Measurements from ENCODE around the gene CLBA1.

The CLBA1 gene

GRCh38 chr14:105005929-105006830 is 20.6 kb downstream of the CLBA1 start:
- no peak for DNase-seq

GRCh38 chr14:105006831-105007592 is 21.4 kb downstream of the CLBA1 start:
- no peak for DNase-seq

- DNase-seq, result no peak
Observed at GRCh38 chr14:105007593-105008264, 22.1 kb downstream of the CLBA1 start.

- no peak for DNase-seq
Observed at GRCh38 chr14:105010106-105010505, 24.5 kb downstream of the CLBA1 start.

GRCh38 chr14:105010891-105011291 is 25.3 kb downstream of the CLBA1 start:
- no peak for DNase-seq

GRCh38 chr14:105011312-105011990 is 25.9 kb downstream of the CLBA1 start:
- no peak for DNase-seq

- no peak for DNase-seq
Observed at GRCh38 chr14:105012171-105012985, 26.8 kb downstream of the CLBA1 start.

- DNase-seq, result no peak
Observed at GRCh38 chr14:105013150-105013785, 27.7 kb downstream of the CLBA1 start.

- no peak for DNase-seq
Observed at GRCh38 chr14:105014032-105014431, 28.4 kb downstream of the CLBA1 start.

- no peak for DNase-seq
Observed at GRCh38 chr14:105014631-105015030, 29.0 kb downstream of the CLBA1 start.

- no peak for DNase-seq
Observed at GRCh38 chr14:105015242-105015641, 29.7 kb downstream of the CLBA1 start.

- DNase-seq, result no peak
Observed at GRCh38 chr14:105015905-105016304, 30.3 kb downstream of the CLBA1 start.

GRCh38 chr14:105018414-105018813 is 32.8 kb downstream of the CLBA1 start:
- DNase-seq, result no peak

GRCh38 chr14:105019861-105020814 is 34.5 kb downstream of the CLBA1 start:
- peak; percentile 73 for DNase-seq

- DNase-seq, result peak; percentile 99
Observed at GRCh38 chr14:105020815-105021655, 35.4 kb downstream of the CLBA1 start, which contains the start of gene CDCA4. Gene CDCA4 (minus strand): TSS chr14:105021083. CDS start chr14:105011929, 9,154 bp downstream.

- DNase-seq, result no peak
Observed at GRCh38 chr14:105021656-105022275, 36.2 kb downstream of the CLBA1 start.

- no peak for DNase-seq
Observed at GRCh38 chr14:105022276-105022670, 36.7 kb downstream of the CLBA1 start.

- DNase-seq, result no peak
Observed at GRCh38 chr14:105023144-105023543, 37.6 kb downstream of the CLBA1 start.

Data from activated gamma-delta T cell (primary cell).